Measurements from ENCODE around the gene LUM. TPM values are rescaled to one million over a fixed set of nuclear protein-coding genes. Genes with fewer than 3 reads are reported as not detected.

LUM gene
- total RNA-seq, 1 donor from 2014 or later = not detected

GRCh38 chr12:91154131-91154530 lies 42.8 kb upstream of the LUM start:
- peaks cover 6% of the 10 kb centered on the region for H3K4me1 Mint-ChIP-seq
- H3K27me3 ChIP-seq = no peaks in the 10 kb centered on the region
- H3K79me2 ChIP-seq (ENCODE audit: low read depth) = no peaks in the 10 kb centered on the region
- H2AFZ ChIP-seq (replicated peaks) = no peak overlapping the region
- no peaks in the 10 kb centered on the region for H3K9me3 ChIP-seq (ENCODE audit: low read depth)
- no peak overlapping the region for H3K4me2 ChIP-seq
- no peak overlapping the region for H3K27ac Mint-ChIP-seq
- TF ChIP-seq CTCF (IDR thresholded peaks at IDR 0.05) (no peak), EZH2phosphoT487 (IDR thresholded peaks at IDR 0.05) (no peak), EZH2 (IDR thresholded peaks at IDR 0.05) (no peak)
- H3K9ac ChIP-seq = no peak overlapping the region
- peaks cover 4% of the 10 kb centered on the region for H3K27me3 Mint-ChIP-seq (ENCODE audit: insufficient read depth, low read depth)
- no peak overlapping the region for H3K4me3 ChIP-seq
- H3K36me3 Mint-ChIP-seq = no peaks in the 10 kb centered on the region
- no peak for DNase-seq (ENCODE audit: low spot score)
- H3K36me3 ChIP-seq = no peaks in the 10 kb centered on the region
- no peaks in the 10 kb centered on the region for H3F3A ChIP-seq (ENCODE audit: low read depth)
- no peaks in the 10 kb centered on the region for H3K9me3 Mint-ChIP-seq
- no peaks in the 10 kb centered on the region for H3K4me1 ChIP-seq
- no peak overlapping the region for H3K27ac ChIP-seq
- H4K20me1 ChIP-seq (ENCODE audit: low read depth) = no peaks in the 10 kb centered on the region
- no peak overlapping the region for H3K4me3 Mint-ChIP-seq

GRCh38 chr12:91144053-91144452 lies 32.8 kb upstream of the LUM start:
- Histone ChIP-seq H3K27me3 (no peaks in the 10 kb centered on the region), H3K4me2 (no peak overlapping the region), H3K79me2 (ENCODE audit: low read depth) (no peaks in the 10 kb centered on the region), H3K36me3 (no peaks in the 10 kb centered on the region), H3K27ac (no peak overlapping the region), H3K4me3 (no peak overlapping the region), H3K9me3 (ENCODE audit: low read depth) (no peaks in the 10 kb centered on the region), H2AFZ (replicated peaks) (no peak overlapping the region), H4K20me1 (ENCODE audit: low read depth) (no peaks in the 10 kb centered on the region), H3K4me1 (no peaks in the 10 kb centered on the region), H3F3A (ENCODE audit: low read depth) (no peaks in the 10 kb centered on the region), H3K9ac (no peak overlapping the region)
- Mint-ChIP-seq H3K4me1 (no peaks in the 10 kb centered on the region), H3K4me3 (no peak overlapping the region), H3K36me3 (no peaks in the 10 kb centered on the region), H3K27me3 (ENCODE audit: insufficient read depth, low read depth) (peaks cover 3% of the 10 kb centered on the region), H3K9me3 (no peaks in the 10 kb centered on the region), H3K27ac (no peak overlapping the region)
- no peak for DNase-seq (ENCODE audit: low spot score)
- TF ChIP-seq CTCF (IDR thresholded peaks at IDR 0.05) (no peak), EZH2 (IDR thresholded peaks at IDR 0.05) (no peak), EZH2phosphoT487 (IDR thresholded peaks at IDR 0.05) (no peak)

- Histone ChIP-seq H3K27ac (no peak overlapping the region), H3K36me3 (no peaks in the 10 kb centered on the region), H3K9me3 (ENCODE audit: low read depth) (no peaks in the 10 kb centered on the region), H3K9ac (no peak overlapping the region), H3K79me2 (ENCODE audit: low read depth) (no peaks in the 10 kb centered on the region), H3K4me2 (no peak overlapping the region), H2AFZ (replicated peaks) (no peak overlapping the region), H4K20me1 (ENCODE audit: low read depth) (no peaks in the 10 kb centered on the region), H3K4me3 (no peak overlapping the region), H3F3A (ENCODE audit: low read depth) (no peaks in the 10 kb centered on the region), H3K4me1 (no peaks in the 10 kb centered on the region), H3K27me3 (no peaks in the 10 kb centered on the region)
- Mint-ChIP-seq H3K4me1 (no peaks in the 10 kb centered on the region), H3K27me3 (ENCODE audit: insufficient read depth, low read depth) (peaks cover 3% of the 10 kb centered on the region), H3K9me3 (no peaks in the 10 kb centered on the region), H3K36me3 (no peaks in the 10 kb centered on the region), H3K4me3 (no peak overlapping the region), H3K27ac (no peak overlapping the region)
- no peak for DNase-seq (ENCODE audit: low spot score)
- TF ChIP-seq CTCF (IDR thresholded peaks at IDR 0.05) (no peak), EZH2 (IDR thresholded peaks at IDR 0.05) (no peak), EZH2phosphoT487 (IDR thresholded peaks at IDR 0.05) (no peak)
Measured at GRCh38 chr12:91143206-91143605, 31.9 kb upstream of the LUM start.

Measured in neural progenitor cell (in vitro differentiated cells).